GM21529 (cell line): ENCODE results near the gene LGR4.

ENCODE experiments used
- ATAC-seq: cut with Tn5 transposase; IDR thresholded peaks from one replicate; pipeline ENCODE4 v1.9.1; 2021; ENCODE audit not compliant: unreplicated experiment

Gene LGR4

DNA sequence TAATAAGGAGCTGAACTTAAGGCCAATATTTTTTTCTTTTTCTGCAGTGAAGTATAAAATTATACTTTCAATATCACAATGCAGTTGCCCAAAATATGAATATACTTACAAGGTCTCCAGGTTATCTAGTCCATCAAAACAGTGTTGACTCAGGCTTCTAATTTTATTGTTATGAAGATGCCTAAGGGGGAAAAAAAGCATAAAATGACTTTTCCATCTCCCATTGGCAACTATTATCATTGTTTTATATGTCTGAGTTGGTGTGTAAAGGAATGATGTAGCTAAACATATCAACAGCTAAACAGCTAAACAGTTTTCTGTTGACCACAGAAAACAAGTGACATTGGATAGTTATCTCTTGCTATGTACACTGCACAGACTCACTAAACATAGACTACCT, 88.4 kb downstream of the LGR4 start:
- no peak for ATAC-seq

DNA sequence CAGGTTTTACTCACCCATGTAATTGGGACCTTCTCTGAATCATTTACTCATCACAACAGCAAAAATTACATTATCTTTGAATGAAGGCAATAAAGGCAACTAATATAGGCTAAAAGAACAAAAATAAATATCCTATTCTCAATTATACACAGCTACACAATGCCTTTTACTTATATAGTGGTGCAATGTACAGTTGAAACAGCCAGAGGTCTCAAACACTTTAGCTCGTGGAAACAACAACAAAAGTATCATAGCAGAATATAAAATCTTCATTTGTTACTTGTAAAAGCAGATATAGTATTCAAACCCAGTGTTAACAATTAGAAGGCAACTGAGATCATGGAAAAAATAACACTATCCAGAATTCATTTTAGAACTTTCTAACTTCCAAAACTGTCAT, 88.9 kb downstream of the LGR4 start:
- no peak for ATAC-seq

DNA sequence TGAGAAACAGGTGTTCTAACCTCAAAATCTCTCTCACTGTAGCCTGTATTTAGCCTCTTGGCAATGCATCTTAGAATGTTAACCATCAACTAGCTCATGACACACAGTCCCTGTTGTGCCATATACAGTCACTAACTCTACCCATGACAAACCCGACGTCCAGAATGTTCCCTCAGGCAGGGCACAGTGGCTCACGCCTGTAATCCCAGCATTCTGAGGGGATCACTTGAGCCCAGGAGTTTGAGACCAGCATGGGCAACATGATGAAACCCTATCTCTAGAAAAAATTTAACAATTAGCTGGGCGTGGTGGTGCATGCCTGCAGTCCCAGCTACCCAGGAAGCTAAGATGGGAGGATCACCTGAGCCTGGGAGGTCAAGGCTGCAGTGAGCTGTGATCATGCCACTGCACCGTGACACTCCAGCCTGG, 91.3 kb downstream of the LGR4 start:
- ATAC-seq: peak; percentile 73

- ATAC-seq: no peak
Measured at GRCh38 chr11:27380771-27381170, 91.8 kb downstream of the LGR4 start.

- no peak for ATAC-seq
Measured at GRCh38 chr11:27379449-27379848, 93.1 kb downstream of the LGR4 start.

- no peak for ATAC-seq
Measured at GRCh38 chr11:27375370-27375769, 97.2 kb downstream of the LGR4 start.

- ATAC-seq: no peak
Measured at GRCh38 chr11:27373856-27374602, 98.6 kb downstream of the LGR4 start.

DNA sequence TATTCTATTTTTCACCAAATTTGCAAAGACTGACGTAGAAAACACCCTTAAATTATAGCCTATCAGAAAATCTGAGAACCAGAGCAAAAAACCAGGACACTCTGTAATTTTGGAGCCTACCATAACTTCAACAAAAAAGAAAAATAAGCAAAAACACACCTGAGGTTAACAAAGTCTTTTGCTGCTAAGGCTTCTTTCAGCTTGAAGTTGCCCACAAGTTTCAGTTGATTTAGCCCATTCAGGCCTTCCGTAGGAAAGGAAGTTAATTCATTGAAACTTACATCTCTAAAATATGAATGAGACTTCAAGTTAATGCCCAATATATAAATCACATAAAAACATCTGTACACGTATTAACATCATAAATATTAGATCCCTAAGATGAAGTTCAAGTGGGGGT, 99.2 kb downstream of the LGR4 start:
- no peak for ATAC-seq

- no peak for ATAC-seq
Measured at GRCh38 chr11:27372164-27372563, 100.4 kb downstream of the LGR4 start.

DNA sequence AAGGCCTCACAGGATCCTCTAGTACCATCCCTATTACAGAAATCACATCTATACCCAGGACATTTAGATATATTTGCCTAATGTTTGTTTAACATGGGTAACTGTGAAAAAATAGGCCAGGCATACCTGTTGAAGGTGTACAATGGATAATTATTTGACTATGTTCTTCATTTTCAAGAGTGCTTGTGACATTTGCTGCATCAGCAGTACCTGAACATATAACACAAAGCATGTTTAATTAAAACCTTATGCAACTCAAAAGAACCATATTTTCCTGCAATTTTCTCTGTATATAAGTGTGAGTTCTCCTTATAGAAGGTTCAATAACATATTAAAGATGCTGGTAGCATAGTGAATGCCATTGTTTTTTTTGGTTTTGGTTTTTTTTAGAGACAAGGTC, 101.1 kb downstream of the LGR4 start:
- ATAC-seq: no peak

- ATAC-seq: no peak
Measured at GRCh38 chr11:27370374-27370773, 102.2 kb downstream of the LGR4 start.

- ATAC-seq: no peak
Measured at GRCh38 chr11:27367881-27368280, 104.7 kb downstream of the LGR4 start.

GRCh38 chr11:27363576-27364117, 108.9 kb downstream of the LGR4 start:
- ATAC-seq: no peak

DNA sequence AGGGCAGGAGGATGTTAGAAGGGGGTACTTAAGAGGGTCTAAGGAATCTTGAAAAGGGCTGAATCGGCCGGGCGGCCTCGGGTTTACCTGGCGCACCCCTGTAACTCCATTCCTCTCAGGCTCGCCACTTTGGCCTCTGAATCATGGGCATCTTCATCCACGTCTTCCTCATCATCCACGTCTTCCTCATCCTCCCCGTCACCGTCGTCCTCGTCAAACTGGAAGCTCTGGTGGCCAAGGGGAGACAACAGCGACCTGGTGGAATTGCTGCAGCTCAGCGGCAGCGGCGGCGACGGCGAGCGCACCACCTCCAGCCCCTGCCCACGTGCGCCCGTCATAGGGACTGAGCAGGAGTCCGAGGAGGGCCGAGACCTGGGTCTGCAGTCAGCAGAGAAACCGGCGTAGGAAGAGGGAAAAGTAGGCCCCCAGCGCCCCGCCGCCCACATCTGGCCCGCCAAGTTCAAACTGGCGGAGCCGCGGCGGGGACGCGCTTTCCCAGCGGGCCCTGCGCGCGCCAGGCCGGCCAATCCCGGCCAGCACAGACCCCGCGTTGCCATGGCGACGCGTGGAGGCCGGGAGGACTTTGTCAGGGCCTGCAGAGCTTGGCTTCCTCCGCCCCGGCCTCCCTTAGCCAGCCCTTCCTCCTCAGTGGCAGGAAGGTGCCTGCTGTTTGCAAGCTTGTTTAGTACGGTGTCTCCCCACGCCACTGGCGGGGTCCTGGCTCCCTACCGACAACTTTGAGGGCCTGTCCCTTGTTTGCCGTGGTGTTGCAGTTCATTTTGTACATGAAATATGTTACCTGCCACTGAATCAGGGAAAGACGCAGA, 109.6 kb downstream of the LGR4 start, which contains the start of gene CCDC34:
CCDC34 (minus strand) TSS at position 467 of the 827 bp plus-strand sequence; CDS start at position 446, 21 bp downstream.
- ATAC-seq: peak; percentile 98

DNA sequence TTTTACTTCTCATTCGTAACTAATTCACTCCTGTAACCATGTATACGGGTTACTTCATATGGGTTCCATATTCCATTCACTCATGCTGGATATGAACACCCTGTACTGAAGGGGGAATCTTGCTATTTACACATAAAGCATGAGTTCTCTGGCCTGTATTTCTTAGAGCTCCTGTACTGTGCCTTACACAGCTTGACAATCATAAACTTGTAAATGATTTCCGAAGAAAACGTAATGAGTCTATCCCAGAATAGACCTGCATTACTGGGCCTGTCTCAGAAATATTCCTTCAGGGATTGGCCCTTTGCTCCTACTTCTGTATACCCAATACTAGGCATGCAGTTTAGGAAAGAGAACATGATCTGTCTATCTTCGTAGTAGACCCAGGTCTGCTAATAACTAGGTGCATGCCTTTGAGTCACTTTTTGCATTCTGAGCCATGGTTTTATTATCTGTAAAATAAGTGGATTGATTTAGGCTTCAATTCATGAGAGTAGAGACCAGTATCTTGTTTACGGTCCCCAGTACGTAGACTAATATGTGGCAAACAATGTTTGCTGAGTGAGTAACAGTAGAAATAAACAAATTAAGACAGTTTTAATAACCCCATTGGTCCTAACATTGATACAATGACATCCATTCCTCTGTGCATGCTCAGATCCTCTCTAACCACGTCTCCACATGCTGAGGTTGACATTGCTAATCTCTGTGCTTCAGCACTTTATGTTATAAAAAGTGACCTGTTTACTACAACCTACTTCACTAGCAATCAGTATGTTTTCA, 110.8 kb downstream of the LGR4 start:
- ATAC-seq: no peak

GRCh38 chr11:27358296-27358695, 114.3 kb downstream of the LGR4 start:
- no peak for ATAC-seq

- ATAC-seq: no peak
Measured at GRCh38 chr11:27357250-27357649, 115.3 kb downstream of the LGR4 start.

DNA sequence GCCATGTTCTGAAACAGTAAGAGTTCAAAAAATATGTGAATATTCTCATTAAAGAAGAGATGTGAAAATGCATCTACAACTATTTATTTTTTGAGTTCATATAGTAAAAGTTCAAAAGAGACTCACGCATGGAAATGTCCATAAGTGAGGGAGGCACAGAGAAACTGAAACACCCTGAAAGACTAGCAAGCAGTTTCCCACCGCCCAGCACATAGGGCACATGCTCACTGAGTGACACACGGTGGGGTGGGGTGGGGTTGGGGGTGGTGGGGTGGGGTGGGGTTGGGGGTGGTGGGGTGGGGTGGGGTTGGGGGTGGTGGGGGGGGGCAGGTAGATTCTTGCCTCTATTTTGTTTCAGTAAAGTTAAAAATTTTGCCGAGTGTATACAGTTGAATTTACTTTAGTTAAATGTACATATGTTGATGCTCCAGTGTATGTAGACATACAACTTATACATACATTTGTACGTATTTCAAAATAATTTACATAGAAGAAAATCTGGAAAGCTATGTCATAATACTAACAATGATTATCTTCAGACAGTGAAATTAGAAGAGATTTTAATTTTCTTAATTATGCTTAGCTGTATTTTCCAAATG, 115.9 kb downstream of the LGR4 start:
- ATAC-seq: no peak

DNA sequence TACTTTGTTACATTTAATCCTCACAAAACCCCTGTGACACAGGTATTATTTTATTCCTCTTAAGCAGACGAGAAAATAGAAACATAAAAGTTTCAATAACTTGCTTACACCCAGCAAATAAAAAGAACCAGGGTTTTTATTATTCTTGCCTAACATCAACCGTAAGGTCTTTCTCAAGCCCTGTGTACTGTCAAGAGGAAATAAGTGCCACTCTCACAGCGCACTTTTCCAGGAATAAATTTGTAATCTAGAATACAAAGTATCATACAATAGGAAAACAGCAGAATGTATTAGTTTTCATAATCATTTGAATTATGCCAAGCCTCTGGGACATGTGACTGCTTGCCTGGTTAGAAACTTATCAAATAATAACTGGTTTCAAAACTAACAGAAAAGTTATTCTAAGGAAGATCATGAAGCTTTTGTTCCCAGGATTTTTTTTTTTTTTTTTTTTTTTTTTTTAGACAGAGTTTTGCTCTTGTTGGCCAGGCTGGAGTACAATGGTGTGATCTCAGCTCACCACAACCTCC, 117.0 kb downstream of the LGR4 start:
- no peak for ATAC-seq

- no peak for ATAC-seq
Measured at GRCh38 chr11:27354359-27354965, 118.1 kb downstream of the LGR4 start.
